Mucosa of descending colon (tissue), 3 donors: ENCODE measurements around the gene CTPS1. TPM values are rescaled to one million over a fixed set of nuclear protein-coding genes. Genes with fewer than 3 reads are reported as not detected.

Source experiments
- ATAC-seq: fragments of 200-7000 bp; cut with Tn5 transposase; one replicate; pipeline ENCODE4 v1.9.1; 2020; ENCODE audit warnings: mild to moderate bottlenecking, moderate library complexity
- DNase-seq, 3 donors: peaks; one replicate each; pipeline ENCODE4 v3.0.0-alpha.2; 2020
- H3K36me3 ChIP-seq: fragments of 200-600 bp; one replicate; pipeline ENCODE4 v1.8.0; 2021; ENCODE audit warnings: low read depth, mild to moderate bottlenecking
- H3K4me1 ChIP-seq: fragments of 200-600 bp; one replicate; pipeline ENCODE4 v1.8.0; 2021; ENCODE audit warnings: low read depth, mild to moderate bottlenecking
- H3K4me3 ChIP-seq: fragments of 200-600 bp; one replicate; pipeline ENCODE4 v1.8.0; 2021; ENCODE audit warnings: mild to moderate bottlenecking
- H3K9me3 ChIP-seq: fragments of 200-600 bp; one replicate; pipeline ENCODE4 v1.8.0; 2021; ENCODE audit warnings: mild to moderate bottlenecking
- CTCF ChIP-seq: fragments of 200-600 bp; IDR thresholded peaks from one replicate; pipeline ENCODE4 v1.8.0; 2022; ENCODE audit warnings: antibody characterized with exemption, mild to moderate bottlenecking
- intact Hi-C, 2 donors: fragments of 100-400 bp; cut with DNase I in 1 of 2; cut with micrococcal nuclease in 1 of 2; formaldehyde crosslinking; loops; one replicate each; pipeline versions ENCODE4 v1.11.0 to v1.11.1; 2022; cut with DNase I, micrococcal nuclease
- total RNA-seq, 3 donors: library from RNA; stranded (reverse); fragmentation: NEBNext Ultra II Directional in 2 of 3; extraction: Animal tissue kit (Norgen Biotek cat#: 25700) in 2 of 3; gene quantifications; one replicate each; pipeline versions ENCODE4 v1.2.1 to v1.2.4, GENCODE V29; 2021 to 2023
- donor health status: DM: no; HTN: no; CAD: no; lungs with moderate emphysema.
- donor health status: DM: no; HTN: no; CAD: no.
- donor health status: DM: no; HTN: yes; CAD: no.

The CTPS1 gene
- total RNA-seq, 3 donors from 2014 or later: 6.5 to 49.1 (median 15.7) TPM

GRCh38 chr1:40978886-40979240 is 633 bp upstream of the CTPS1 start:
- DNase-seq: no peak
- intact Hi-C loops: no loop called here

GRCh38 chr1:40980068-40980452 is 564 bp downstream of the CTPS1 start:
- no peak for TF ChIP-seq CTCF
- Histone ChIP-seq H3K4me1 (no peaks in the 10 kb centered on the region), H3K9me3 (no peaks in the 10 kb centered on the region), H3K4me3 (peak overlapping the region; percentile 56), H3K36me3 (no peaks in the 10 kb centered on the region)
- intact Hi-C loops: no loop called here
- DNase-seq (no peak), ATAC-seq (peak; percentile 31)

More at GRCh38 chr1:40978886-40979240, 633 bp upstream of the CTPS1 start:
- TF ChIP-seq CTCF: no peak
- H3K4me3 ChIP-seq: peak overlapping the region; percentile 56
- no peaks in the 10 kb centered on the region for H3K9me3 ChIP-seq
- no peaks in the 10 kb centered on the region for H3K36me3 ChIP-seq
- no peaks in the 10 kb centered on the region for H3K4me1 ChIP-seq
- no peak for ATAC-seq

- DNase-seq (peak; percentile 16 to 64 (median 29)), ATAC-seq (no peak)
- TF ChIP-seq CTCF: no peak
- peak overlapping the region; percentile 56 for H3K4me3 ChIP-seq
- H3K4me1 ChIP-seq: no peaks in the 10 kb centered on the region
- no peaks in the 10 kb centered on the region for H3K36me3 ChIP-seq
- no peaks in the 10 kb centered on the region for H3K9me3 ChIP-seq
- intact Hi-C loops: no loop called here
These were observed 1.1 kb downstream of the CTPS1 start for GRCh38 chr1:40980453-40981121.

GRCh38 chr1:40981691-40982448 is 2.4 kb downstream of the CTPS1 start:
- no peaks in the 10 kb centered on the region for H3K9me3 ChIP-seq
- H3K36me3 ChIP-seq: no peaks in the 10 kb centered on the region
- no peak for TF ChIP-seq CTCF
- no peak for ATAC-seq
- H3K4me3 ChIP-seq: no peak overlapping the region
- no peaks in the 10 kb centered on the region for H3K4me1 ChIP-seq
- no peak for DNase-seq
- intact Hi-C loops: no loop called here

GRCh38 chr1:40982721-40983120 is 3.2 kb downstream of the CTPS1 start:
- no peaks in the 10 kb centered on the region for H3K36me3 ChIP-seq
- DNase-seq: no peak
- ATAC-seq: no peak
- no peaks in the 10 kb centered on the region for H3K9me3 ChIP-seq
- no peak overlapping the region for H3K4me3 ChIP-seq
- H3K4me1 ChIP-seq: no peaks in the 10 kb centered on the region
- no peak for TF ChIP-seq CTCF
- intact Hi-C loops: no loop called here
